Left lung (tissue), 10 donors: ENCODE measurements around the gene ASMTL. TPM values are rescaled to one million over a fixed set of nuclear protein-coding genes. Genes with fewer than 3 reads are reported as not detected.
A peak's percentile ranks its signal among the peaks of the same experiment; 100 is the strongest.

ENCODE experiments used
- ATAC-seq: fragments of 200-7000 bp; cut with Tn5 transposase; one replicate; pipeline ENCODE4 v1.9.1; 2020; ENCODE audit warnings: moderate library complexity
- DNase-seq, 4 donors: peaks; one replicate each; pipeline ENCODE4 v3.0.0-alpha.2; 2013 to 2020
- H3K27ac ChIP-seq, 2 donors: fragments of 200-600 bp; sonication (generic) in 1 of 2; one replicate each; pipeline versions ENCODE4 v1.5.0 to v1.8.0; 2020 to 2021
- H3K27me3 ChIP-seq, 2 donors: fragments of 200-600 bp; sonication (generic) in 1 of 2; one replicate each; pipeline versions ENCODE4 v1.5.0 to v1.8.0; 2020 to 2021
- H3K36me3 ChIP-seq, 2 donors: fragments of 200-600 bp; sonication (generic) in 1 of 2; one replicate each; pipeline versions ENCODE4 v1.5.0 to v1.8.0; 2020 to 2021
- H3K4me1 ChIP-seq, 2 donors: fragments of 200-600 bp; one replicate each; pipeline ENCODE4 v1.8.0; 2021
- H3K4me3 ChIP-seq, 2 donors: fragments of 200-600 bp; sonication (generic) in 1 of 2; one replicate each; pipeline versions ENCODE4 v1.5.0 to v1.8.0; 2020 to 2021; ENCODE audit warnings: mild to moderate bottlenecking in 1 of 2
- H3K9me3 ChIP-seq, 2 donors: fragments of 200-600 bp; sonication (generic) in 1 of 2; one replicate each; pipeline versions ENCODE4 v1.5.0 to v1.8.0; 2020 to 2021
- CTCF ChIP-seq, 2 donors: fragments of 200-600 bp; sonication (generic) in 1 of 2; IDR thresholded peaks; one replicate each; pipeline versions ENCODE4 v1.5.0 to v1.8.0; 2021; ENCODE audit warnings: antibody characterized with exemption in 2 of 2
- intact Hi-C, 2 donors: fragments of 100-400 bp; cut with DNase I; formaldehyde crosslinking; loops; one replicate each; pipeline versions ENCODE4 v1.11.2 to v1.14.2; 2022
- polyA plus RNA-seq, 6 donors: library from polyadenylated mRNA; unstranded; fragments of 120-200 nt; gene quantifications; one replicate each; pipeline ENCODE4 v1.2.1, GENCODE V29; 2013; ENCODE audit not compliant: insufficient read length in 6 of 6
- total RNA-seq, 2 donors: library from RNA; stranded (reverse); fragmentation: NEBNext Ultra II Directional; extraction: Animal tissue kit (Norgen Biotek cat#: 25700); gene quantifications; one replicate each; pipeline ENCODE4 v1.2.1, GENCODE V29; 2021
- donor health status: DM: no; HTN: yes; CAD: no.
- donor health status: DM: no; HTN: no; CAD: no.

ASMTL gene
- total and polyA plus RNA-seq, 8 donors: 18.6 to 32.0 (median 24.8) TPM

GRCh38 chrX:1443496-1444075 lies 9.1 kb downstream of the ASMTL start:
- H3K4me3 ChIP-seq: no peak overlapping the region
- ATAC-seq (no peak), DNase-seq (no peak)
- no peaks in the 10 kb centered on the region for H3K4me1 ChIP-seq
- H3K27ac ChIP-seq: no peak overlapping the region
- H3K27me3 ChIP-seq: no peaks in the 10 kb centered on the region
- TF ChIP-seq CTCF (IDR thresholded peaks at IDR 0.05): no peak
- peaks cover 0 to 14% of the 10 kb centered on the region in 2 donors for H3K9me3 ChIP-seq
- H3K36me3 ChIP-seq: peaks cover 0 to 21% of the 10 kb centered on the region in 2 donors
- intact Hi-C loops: no loop called here

- intact Hi-C loops: no loop called here
- H3K36me3 ChIP-seq: peaks cover 0 to 28% of the 10 kb centered on the region in 2 donors
- TF ChIP-seq CTCF (IDR thresholded peaks at IDR 0.05): no peak
- no peaks in the 10 kb centered on the region for H3K4me1 ChIP-seq
- no peak overlapping the region for H3K27ac ChIP-seq
- H3K4me3 ChIP-seq: no peak overlapping the region
- peaks cover 0 to 14% of the 10 kb centered on the region in 2 donors for H3K9me3 ChIP-seq
- DNase-seq (peak in 1 of 4 donors; percentile 22), ATAC-seq (no peak)
- no peaks in the 10 kb centered on the region for H3K27me3 ChIP-seq
Observed at GRCh38 chrX:1442724-1443367, 9.9 kb downstream of the ASMTL start.

- Histone ChIP-seq H3K4me1 (no peaks in the 10 kb centered on the region), H3K4me3 (no peak overlapping the region), H3K27me3 (no peaks in the 10 kb centered on the region), H3K9me3 (peaks cover 0 to 14% of the 10 kb centered on the region in 2 donors), H3K36me3 (peaks cover 0 to 35% of the 10 kb centered on the region in 2 donors), H3K27ac (no peak overlapping the region)
- intact Hi-C loops: no loop called here
- DNase-seq (peak in 1 of 4 donors; percentile 41), ATAC-seq (no peak)
- TF ChIP-seq CTCF (IDR thresholded peaks at IDR 0.05): no peak
Observed at GRCh38 chrX:1442016-1442665, 10.6 kb downstream of the ASMTL start.

- intact Hi-C loops: no loop called here
- peaks cover 0 to 50% of the 10 kb centered on the region in 2 donors for H3K36me3 ChIP-seq
- H3K27ac ChIP-seq: no peak overlapping the region
- no peaks in the 10 kb centered on the region for H3K4me1 ChIP-seq
- no peak for TF ChIP-seq CTCF (IDR thresholded peaks at IDR 0.05)
- H3K4me3 ChIP-seq: no peak overlapping the region
- no peaks in the 10 kb centered on the region for H3K27me3 ChIP-seq
- peak in 1 of 4 donors; percentile 39 for DNase-seq
- no peak for ATAC-seq
- peaks cover 0 to 12% of the 10 kb centered on the region in 2 donors for H3K9me3 ChIP-seq
Observed at GRCh38 chrX:1440506-1440905, 12.2 kb downstream of the ASMTL start.

- no peak overlapping the region for H3K4me3 ChIP-seq
- H3K9me3 ChIP-seq: no peaks in the 10 kb centered on the region
- no peaks in the 10 kb centered on the region for H3K4me1 ChIP-seq
- H3K27ac ChIP-seq: no peak overlapping the region
- H3K36me3 ChIP-seq: peaks cover 0 to 75% of the 10 kb centered on the region in 2 donors
- H3K27me3 ChIP-seq: no peaks in the 10 kb centered on the region
- no peak for TF ChIP-seq CTCF (IDR thresholded peaks at IDR 0.05)
- intact Hi-C loops: no loop called here
- ATAC-seq (no peak), DNase-seq (peak in 2 of 4 donors; percentile 30 to 50)
Observed at GRCh38 chrX:1435241-1435895, 17.3 kb downstream of the ASMTL start.
